ENCODE data around the gene PHLPP1.
"Not testable (repeated sequence)": the region's sequence is repeated elsewhere in the genome, so short reads cannot be mapped to it uniquely, and the experiment has no call there.

Gene PHLPP1

GRCh38 chr18:62732617-62733016, 17.3 kb downstream of the PHLPP1 start:
- no peak for DNase-seq (ENCODE audit: low read depth, low spot score)
- no peaks in the 10 kb centered on the region for H3K9me3 ChIP-seq (ENCODE audit: control insufficient read depth, insufficient read depth, low read length)
- no peak overlapping the region for H3K4me3 ChIP-seq (ENCODE audit: low read length)
- no CpG with 5 or more reads among the region's 1 CpG for WGBS (ENCODE audit: insufficient coverage, insufficient read length)
- no peaks in the 10 kb centered on the region for H3K27me3 ChIP-seq (ENCODE audit: control insufficient read depth, insufficient read depth, low read length)
- peaks cover 11% of the 10 kb centered on the region for H3K4me1 ChIP-seq (ENCODE audit: control insufficient read depth, insufficient read depth, low read length)
- H3K27ac ChIP-seq (ENCODE audit: low read length): no peak overlapping the region
- H3K36me3 ChIP-seq (ENCODE audit: control insufficient read depth, insufficient read depth, low read length): no peaks in the 10 kb centered on the region

GRCh38 chr18:62734290-62734689, 18.9 kb downstream of the PHLPP1 start:
- no peaks in the 10 kb centered on the region for H3K27me3 ChIP-seq (ENCODE audit: control insufficient read depth, insufficient read depth, low read length)
- no peak overlapping the region for H3K27ac ChIP-seq (ENCODE audit: low read length)
- no peaks in the 10 kb centered on the region for H3K9me3 ChIP-seq (ENCODE audit: control insufficient read depth, insufficient read depth, low read length)
- peaks cover 11% of the 10 kb centered on the region for H3K4me1 ChIP-seq (ENCODE audit: control insufficient read depth, insufficient read depth, low read length)
- WGBS (ENCODE audit: insufficient coverage, insufficient read length): no CpG with 5 or more reads among the region's 1 CpG
- DNase-seq (ENCODE audit: low read depth, low spot score): no peak
- no peaks in the 10 kb centered on the region for H3K36me3 ChIP-seq (ENCODE audit: control insufficient read depth, insufficient read depth, low read length)
- no peak overlapping the region for H3K4me3 ChIP-seq (ENCODE audit: low read length)

GRCh38 chr18:62735387-62735786, 20.0 kb downstream of the PHLPP1 start:
- H3K27me3 ChIP-seq (ENCODE audit: control insufficient read depth, insufficient read depth, low read length): no peaks in the 10 kb centered on the region
- H3K27ac ChIP-seq (ENCODE audit: low read length): no peak overlapping the region
- H3K4me1 ChIP-seq (ENCODE audit: control insufficient read depth, insufficient read depth, low read length): peaks cover 9% of the 10 kb centered on the region
- no peaks in the 10 kb centered on the region for H3K9me3 ChIP-seq (ENCODE audit: control insufficient read depth, insufficient read depth, low read length)
- no peak for DNase-seq (ENCODE audit: low read depth, low spot score)
- H3K4me3 ChIP-seq (ENCODE audit: low read length): no peak overlapping the region
- no peaks in the 10 kb centered on the region for H3K36me3 ChIP-seq (ENCODE audit: control insufficient read depth, insufficient read depth, low read length)
- WGBS (ENCODE audit: insufficient coverage, insufficient read length): no CpG with 5 or more reads among the region's 1 CpG

GRCh38 chr18:62736077-62736855, 20.9 kb downstream of the PHLPP1 start:
- Histone ChIP-seq H3K4me1 (ENCODE audit: control insufficient read depth, insufficient read depth, low read length) (peaks cover 9% of the 10 kb centered on the region), H3K27me3 (ENCODE audit: control insufficient read depth, insufficient read depth, low read length) (no peaks in the 10 kb centered on the region), H3K9me3 (ENCODE audit: control insufficient read depth, insufficient read depth, low read length) (no peaks in the 10 kb centered on the region), H3K27ac (ENCODE audit: low read length) (no peak overlapping the region), H3K4me3 (ENCODE audit: low read length) (no peak overlapping the region), H3K36me3 (ENCODE audit: control insufficient read depth, insufficient read depth, low read length) (no peaks in the 10 kb centered on the region)
- no peak for DNase-seq (ENCODE audit: low read depth, low spot score)
- no CpG with 5 or more reads among the region's 4 CpGs for whole genome bisulfite sequencing (ENCODE audit: insufficient coverage, insufficient read length)

- no peak for DNase-seq (ENCODE audit: low read depth, low spot score)
- H3K9me3 ChIP-seq (ENCODE audit: control insufficient read depth, insufficient read depth, low read length): no peaks in the 10 kb centered on the region
- H3K36me3 ChIP-seq (ENCODE audit: control insufficient read depth, insufficient read depth, low read length): no peaks in the 10 kb centered on the region
- no peaks in the 10 kb centered on the region for H3K27me3 ChIP-seq (ENCODE audit: control insufficient read depth, insufficient read depth, low read length)
- H3K4me1 ChIP-seq (ENCODE audit: control insufficient read depth, insufficient read depth, low read length): peaks cover 9% of the 10 kb centered on the region
- H3K4me3 ChIP-seq (ENCODE audit: low read length): no peak overlapping the region
- 100% methylated on average over 2 of the region's 6 CpGs for WGBS (ENCODE audit: insufficient coverage, insufficient read length)
- H3K27ac ChIP-seq (ENCODE audit: low read length): no peak overlapping the region
Measured at GRCh38 chr18:62737241-62737873, 22.0 kb downstream of the PHLPP1 start.

- Histone ChIP-seq H3K36me3 (ENCODE audit: control insufficient read depth, insufficient read depth, low read length) (no peaks in the 10 kb centered on the region), H3K27ac (ENCODE audit: low read length) (no peak overlapping the region), H3K9me3 (ENCODE audit: control insufficient read depth, insufficient read depth, low read length) (no peaks in the 10 kb centered on the region), H3K4me3 (ENCODE audit: low read length) (no peak overlapping the region), H3K4me1 (ENCODE audit: control insufficient read depth, insufficient read depth, low read length) (peaks cover 9% of the 10 kb centered on the region), H3K27me3 (ENCODE audit: control insufficient read depth, insufficient read depth, low read length) (no peaks in the 10 kb centered on the region)
- no peak for DNase-seq (ENCODE audit: low read depth, low spot score)
- WGBS (ENCODE audit: insufficient coverage, insufficient read length): 100% methylated on average over 1 of the region's 1 CpG
Measured at GRCh38 chr18:62738639-62739038, 23.3 kb downstream of the PHLPP1 start.

GRCh38 chr18:62739911-62740310, 24.6 kb downstream of the PHLPP1 start:
- H3K4me1 ChIP-seq (ENCODE audit: control insufficient read depth, insufficient read depth, low read length): peaks cover 9% of the 10 kb centered on the region
- WGBS (ENCODE audit: insufficient coverage, insufficient read length): no CpG with 5 or more reads among the region's 5 CpGs
- DNase-seq (ENCODE audit: low read depth, low spot score): no peak
- no peaks in the 10 kb centered on the region for H3K27me3 ChIP-seq (ENCODE audit: control insufficient read depth, insufficient read depth, low read length)
- H3K27ac ChIP-seq (ENCODE audit: low read length): no peak overlapping the region
- H3K4me3 ChIP-seq (ENCODE audit: low read length): no peak overlapping the region
- H3K36me3 ChIP-seq (ENCODE audit: control insufficient read depth, insufficient read depth, low read length): no peaks in the 10 kb centered on the region
- no peaks in the 10 kb centered on the region for H3K9me3 ChIP-seq (ENCODE audit: control insufficient read depth, insufficient read depth, low read length)

GRCh38 chr18:62740650-62741049, 25.3 kb downstream of the PHLPP1 start:
- H3K36me3 ChIP-seq (ENCODE audit: control insufficient read depth, insufficient read depth, low read length); H3K4me1 ChIP-seq (ENCODE audit: control insufficient read depth, insufficient read depth, low read length); DNase-seq (ENCODE audit: low read depth, low spot score); H3K27ac ChIP-seq (ENCODE audit: low read length); H3K9me3 ChIP-seq (ENCODE audit: control insufficient read depth, insufficient read depth, low read length); H3K27me3 ChIP-seq (ENCODE audit: control insufficient read depth, insufficient read depth, low read length); H3K4me3 ChIP-seq (ENCODE audit: low read length): not testable (repeated sequence)
- WGBS (ENCODE audit: insufficient coverage, insufficient read length): no CpG with 5 or more reads among the region's 5 CpGs

- H3K4me1 ChIP-seq (ENCODE audit: control insufficient read depth, insufficient read depth, low read length): peaks cover 7% of the 10 kb centered on the region
- H3K9me3 ChIP-seq (ENCODE audit: control insufficient read depth, insufficient read depth, low read length): no peaks in the 10 kb centered on the region
- H3K27ac ChIP-seq (ENCODE audit: low read length): no peak overlapping the region
- no peaks in the 10 kb centered on the region for H3K36me3 ChIP-seq (ENCODE audit: control insufficient read depth, insufficient read depth, low read length)
- no CpG with 5 or more reads among the region's 4 CpGs for WGBS (ENCODE audit: insufficient coverage, insufficient read length)
- no peaks in the 10 kb centered on the region for H3K27me3 ChIP-seq (ENCODE audit: control insufficient read depth, insufficient read depth, low read length)
- no peak overlapping the region for H3K4me3 ChIP-seq (ENCODE audit: low read length)
- DNase-seq (ENCODE audit: low read depth, low spot score): no peak
Measured at GRCh38 chr18:62741118-62741566, 25.8 kb downstream of the PHLPP1 start.

GRCh38 chr18:62741584-62741983, 26.2 kb downstream of the PHLPP1 start:
- no peak overlapping the region for H3K4me3 ChIP-seq (ENCODE audit: low read length)
- H3K27ac ChIP-seq (ENCODE audit: low read length): no peak overlapping the region
- peaks cover 6% of the 10 kb centered on the region; the same call in 1 of the 2 replicates for H3K4me1 ChIP-seq (ENCODE audit: control insufficient read depth, insufficient read depth, low read length)
- no peaks in the 10 kb centered on the region for H3K9me3 ChIP-seq (ENCODE audit: control insufficient read depth, insufficient read depth, low read length)
- DNase-seq (ENCODE audit: low read depth, low spot score): no peak
- no peaks in the 10 kb centered on the region for H3K36me3 ChIP-seq (ENCODE audit: control insufficient read depth, insufficient read depth, low read length)
- WGBS (ENCODE audit: insufficient coverage, insufficient read length): no CpG with 5 or more reads among the region's 4 CpGs
- H3K27me3 ChIP-seq (ENCODE audit: control insufficient read depth, insufficient read depth, low read length): no peaks in the 10 kb centered on the region
